HG02970 (cell line): Measurements from ENCODE around the gene TM4SF18.
"Not testable (repeated sequence)": the region's sequence is repeated elsewhere in the genome, so short reads cannot be mapped to it uniquely, and the experiment has no call there.

Experiments
- ATAC-seq: cut with Tn5 transposase; IDR thresholded peaks from one replicate; pipeline ENCODE4 v1.9.1; 2021; ENCODE audit warnings: mild to moderate bottlenecking, moderate library complexity, moderate number of reproducible peaks; ENCODE audit not compliant: unreplicated experiment, low FRiP score

TM4SF18 gene

GRCh38 chr3:149368674-149369497 lies 35.5 kb upstream of the TM4SF18 start:
- ATAC-seq = no peak

GRCh38 chr3:149368201-149368673 lies 34.8 kb upstream of the TM4SF18 start:
- no peak for ATAC-seq

DNA sequence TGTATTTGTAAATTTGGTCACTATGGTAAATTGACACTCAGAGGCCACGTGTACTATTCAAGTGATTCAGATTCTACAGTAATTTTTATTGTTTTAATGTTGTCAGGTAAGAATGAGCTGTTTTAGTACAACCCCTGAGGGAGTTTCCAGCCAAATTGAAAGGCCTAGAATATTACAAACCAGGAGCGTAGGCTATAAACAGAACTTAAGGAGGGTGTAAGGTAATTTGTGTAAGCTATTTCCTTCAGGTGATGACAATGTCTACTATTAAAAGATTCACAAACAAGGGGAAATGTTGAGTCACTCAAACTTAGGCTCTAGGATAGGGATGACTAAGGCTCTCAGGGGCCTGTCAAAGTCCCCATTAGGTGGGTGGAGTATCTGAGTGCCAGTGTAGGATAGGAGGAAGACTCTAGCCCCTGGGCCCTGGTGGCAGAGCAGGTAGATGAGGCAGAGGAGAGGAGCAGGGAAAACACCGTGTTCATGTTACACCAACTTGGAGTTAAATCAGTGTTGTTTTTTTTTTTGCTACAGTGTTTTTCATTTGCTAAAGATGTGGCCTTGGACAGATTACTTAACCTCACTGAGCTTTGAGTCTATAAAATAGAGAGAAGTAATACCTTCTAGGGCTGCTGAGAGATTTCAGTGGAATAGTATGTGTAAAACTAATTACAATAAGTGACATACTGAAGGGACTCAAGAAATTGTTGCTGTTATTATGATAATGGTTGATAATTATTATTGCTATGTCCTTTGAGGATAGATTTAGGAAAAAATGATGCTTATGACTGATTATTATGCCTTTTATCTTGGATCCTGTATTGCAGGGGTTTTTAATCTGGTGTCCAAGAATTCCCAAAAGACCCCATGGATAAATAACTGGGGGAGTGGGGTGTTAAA lies 33.8 kb upstream of the TM4SF18 start:
- no peak for ATAC-seq

GRCh38 chr3:149366031-149366430 lies 32.6 kb upstream of the TM4SF18 start:
- ATAC-seq = no peak

GRCh38 chr3:149364624-149365023 lies 31.2 kb upstream of the TM4SF18 start:
- ATAC-seq = no peak

DNA sequence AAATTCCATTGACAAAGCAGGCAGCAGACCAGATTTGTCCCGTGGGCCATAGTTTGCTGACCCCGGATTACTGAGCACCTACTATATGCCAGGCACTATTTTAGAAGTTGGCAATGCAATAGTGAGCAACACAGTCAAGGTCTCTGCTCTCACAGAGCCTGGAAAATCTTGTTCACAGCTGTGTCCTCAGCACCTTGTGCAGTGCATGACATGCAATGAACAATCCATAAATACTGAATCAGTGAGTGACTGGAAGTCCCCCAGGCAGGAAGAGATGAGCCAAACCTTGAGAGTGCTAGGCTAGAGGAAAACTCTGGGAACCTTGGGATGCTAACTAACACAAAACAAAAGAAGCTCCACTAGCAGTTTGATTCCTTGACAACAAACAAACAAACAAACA lies 29.6 kb upstream of the TM4SF18 start:
- no peak for ATAC-seq

GRCh38 chr3:149362366-149362765 lies 28.9 kb upstream of the TM4SF18 start:
- ATAC-seq = no peak

DNA sequence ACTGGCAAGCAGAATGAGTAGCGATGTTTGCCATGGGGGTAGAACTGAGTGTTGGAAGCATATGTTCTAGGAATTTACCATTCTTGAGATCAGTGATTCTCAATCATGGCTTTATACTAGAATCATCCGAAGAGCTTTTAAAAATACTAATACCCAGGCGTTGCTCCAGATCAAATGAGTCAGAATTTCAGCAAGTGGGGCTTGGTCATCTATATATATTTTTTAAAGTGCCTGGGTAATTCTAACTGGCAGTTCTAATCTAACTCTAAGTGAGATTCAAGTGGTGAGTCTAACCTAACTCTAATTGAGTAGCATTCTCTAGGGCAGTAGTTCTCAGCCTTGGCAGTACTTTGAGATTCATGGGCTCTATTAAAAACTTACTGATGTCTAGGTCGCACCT lies 23.2 kb upstream of the TM4SF18 start:
- no peak for ATAC-seq

DNA sequence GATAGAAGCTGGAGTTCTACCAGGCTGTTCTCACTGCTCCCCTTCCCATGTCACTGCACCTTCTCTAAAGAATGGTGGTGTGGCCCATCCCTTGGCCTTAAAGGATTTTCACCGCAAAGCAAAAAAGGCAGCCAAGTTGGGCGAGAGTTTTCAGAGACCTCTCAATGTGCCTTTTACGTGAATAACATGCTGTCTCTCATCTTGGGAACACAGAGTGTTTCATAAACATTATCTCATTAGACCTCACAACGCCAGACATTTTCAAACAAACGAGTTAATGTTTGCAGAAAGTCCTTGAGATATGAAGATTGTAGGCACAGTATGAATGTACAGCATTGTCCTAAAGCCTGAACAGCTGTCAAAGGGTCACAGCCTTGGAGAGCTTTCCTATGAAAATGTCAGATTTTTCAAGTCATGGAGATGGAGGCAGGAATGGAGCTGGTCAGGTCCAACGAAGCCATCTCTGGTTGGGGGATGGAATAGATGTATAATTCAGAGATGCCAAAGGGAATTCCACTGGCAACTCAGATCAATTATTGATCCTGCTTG lies 22.7 kb upstream of the TM4SF18 start:
- ATAC-seq = no peak

GRCh38 chr3:149353581-149354184 lies 20.2 kb upstream of the TM4SF18 start:
- no peak for ATAC-seq

DNA sequence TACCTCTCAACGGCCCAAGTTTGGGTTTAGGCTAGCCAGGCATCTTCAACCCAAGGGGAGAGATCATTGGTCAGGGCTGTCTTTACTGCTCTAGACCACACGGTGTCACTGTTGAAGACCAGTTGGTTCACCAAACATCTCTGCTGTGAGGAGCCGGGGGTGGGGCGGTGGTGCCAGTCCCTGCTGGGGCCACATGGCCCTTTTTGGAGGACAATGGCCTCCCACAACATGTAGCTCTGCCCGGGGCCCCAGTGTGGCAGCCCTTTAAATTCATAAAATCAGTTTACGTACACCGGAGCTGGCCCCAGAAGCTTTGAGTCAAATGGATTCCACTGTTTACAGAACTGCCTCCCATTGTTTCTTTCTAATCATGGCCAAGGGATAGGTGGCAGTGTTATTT lies 19.1 kb upstream of the TM4SF18 start:
- ATAC-seq = peak; percentile 72

DNA sequence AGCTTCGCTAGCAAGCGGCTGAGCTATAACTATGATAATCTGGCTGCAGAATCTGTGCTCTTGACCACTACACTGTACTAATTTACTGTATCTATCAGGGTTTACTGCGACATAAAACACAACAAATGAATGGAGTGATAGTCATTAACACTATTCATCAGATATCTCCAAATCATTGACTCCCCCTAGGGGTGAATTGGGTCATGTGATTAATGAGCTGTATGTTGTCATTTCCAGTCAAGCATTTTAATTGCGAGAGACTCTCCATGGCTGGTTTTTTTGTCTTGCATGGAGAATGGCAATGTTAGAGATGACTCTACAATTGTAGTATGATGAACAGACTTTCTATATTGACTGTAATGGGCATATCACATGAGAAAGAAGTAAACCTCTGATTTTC lies 10.5 kb upstream of the TM4SF18 start:
- ATAC-seq = no peak

- ATAC-seq = no peak
Observed at GRCh38 chr3:149342413-149343380, 9.3 kb upstream of the TM4SF18 start.

GRCh38 chr3:149340310-149340933 lies 7.0 kb upstream of the TM4SF18 start:
- ATAC-seq = no peak

GRCh38 chr3:149339931-149340309 lies 6.5 kb upstream of the TM4SF18 start:
- no peak for ATAC-seq

DNA sequence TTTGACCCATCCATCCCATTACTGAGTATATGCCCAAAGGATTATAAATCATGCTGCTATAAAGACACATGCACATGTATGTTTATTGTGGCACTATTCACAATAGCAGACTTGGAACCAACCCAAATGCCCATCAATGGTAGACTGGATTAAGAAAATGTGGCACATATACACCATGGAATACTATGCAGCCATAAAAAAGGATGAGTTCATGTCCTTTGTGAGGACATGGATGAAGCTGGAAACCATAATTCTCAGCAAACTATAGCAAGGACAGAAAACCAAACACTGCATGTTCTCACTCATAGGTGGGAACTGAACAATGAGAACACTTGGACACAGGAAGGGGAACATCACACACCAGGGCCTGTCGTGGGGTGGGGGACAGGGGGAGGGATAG lies 4.0 kb upstream of the TM4SF18 start:
- not testable (repeated sequence) for ATAC-seq

- no peak for ATAC-seq
Observed at GRCh38 chr3:149336925-149337324, 3.5 kb upstream of the TM4SF18 start.

GRCh38 chr3:149332771-149333170 lies 665 bp downstream of the TM4SF18 start:
- no peak for ATAC-seq

GRCh38 chr3:149332227-149332765 lies 1.1 kb downstream of the TM4SF18 start:
- ATAC-seq = no peak
